Mammary epithelial cell (primary cell): ENCODE measurements around the gene CPED1.

Experiments used
- CTCF ChIP-seq, 2 donors: IDR thresholded peaks in 1 of 2; conservative IDR thresholded peaks in 1 of 2; 2 replicates each; pipeline ENCODE4 v1.5.1; 2011 to 2012; ENCODE audit warnings: inconsistent platforms in 2 of 2, low read length in 2 of 2, mild to moderate bottlenecking in 2 of 2, control low read depth in 1 of 2, low read depth in 1 of 2; ENCODE audit not compliant: insufficient read depth in 1 of 2; ENCODE audit errors: extremely low read depth in 1 of 2
- EZH2 ChIP-seq: IDR thresholded peaks from 2 replicates; pipeline ENCODE4 v1.6.1; 2012; ENCODE audit warnings: low read length, inconsistent platforms, borderline replicate concordance

GRCh38 chr7:121049028-121049791 lies 60.7 kb downstream of the CPED1 start:
- no peak for TF ChIP-seq CTCF (conservative IDR thresholded peaks at IDR 0.05 in 1 of 2, IDR thresholded peaks at IDR 0.05 in 1 of 2; ENCODE audit: extremely low read depth in 1 of 2, insufficient read depth in 1 of 2, low read depth in 1 of 2, low read length in 2 of 2)
- TF ChIP-seq EZH2, result no peak
